Iris pigment epithelial cell (primary cell): ENCODE measurements around the gene GJC2.
A peak's percentile ranks its signal among the peaks of the same experiment; 100 is the strongest.

Source experiments
- DNase-seq: peaks from one replicate; pipeline ENCODE4 v3.0.0-alpha.2; 2011; ENCODE audit warnings: low read depth

The GJC2 gene

DNA sequence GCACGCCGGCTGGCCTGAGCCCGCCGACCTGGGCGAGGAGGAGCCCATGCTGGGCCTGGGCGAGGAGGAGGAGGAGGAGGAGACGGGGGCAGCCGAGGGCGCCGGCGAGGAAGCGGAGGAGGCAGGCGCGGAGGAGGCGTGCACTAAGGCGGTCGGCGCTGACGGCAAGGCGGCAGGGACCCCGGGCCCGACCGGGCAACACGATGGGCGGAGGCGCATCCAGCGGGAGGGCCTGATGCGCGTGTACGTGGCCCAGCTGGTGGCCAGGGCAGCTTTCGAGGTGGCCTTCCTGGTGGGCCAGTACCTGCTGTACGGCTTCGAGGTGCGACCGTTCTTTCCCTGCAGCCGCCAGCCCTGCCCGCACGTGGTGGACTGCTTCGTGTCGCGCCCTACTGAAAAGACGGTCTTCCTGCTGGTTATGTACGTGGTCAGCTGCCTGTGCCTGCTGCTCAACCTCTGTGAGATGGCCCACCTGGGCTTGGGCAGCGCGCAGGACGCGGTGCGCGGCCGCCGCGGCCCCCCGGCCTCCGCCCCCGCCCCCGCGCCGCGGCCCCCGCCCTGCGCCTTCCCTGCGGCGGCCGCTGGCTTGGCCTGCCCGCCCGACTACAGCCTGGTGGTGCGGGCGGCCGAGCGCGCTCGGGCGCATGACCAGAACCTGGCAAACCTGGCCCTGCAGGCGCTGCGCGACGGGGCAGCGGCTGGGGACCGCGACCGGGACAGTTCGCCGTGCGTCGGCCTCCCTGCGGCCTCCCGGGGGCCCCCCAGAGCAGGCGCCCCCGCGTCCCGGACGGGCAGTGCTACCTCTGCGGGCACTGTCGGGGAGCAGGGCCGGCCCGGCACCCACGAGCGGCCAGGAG lies 8.6 kb downstream of the GJC2 start:
- DNase-seq, result no peak

DNA sequence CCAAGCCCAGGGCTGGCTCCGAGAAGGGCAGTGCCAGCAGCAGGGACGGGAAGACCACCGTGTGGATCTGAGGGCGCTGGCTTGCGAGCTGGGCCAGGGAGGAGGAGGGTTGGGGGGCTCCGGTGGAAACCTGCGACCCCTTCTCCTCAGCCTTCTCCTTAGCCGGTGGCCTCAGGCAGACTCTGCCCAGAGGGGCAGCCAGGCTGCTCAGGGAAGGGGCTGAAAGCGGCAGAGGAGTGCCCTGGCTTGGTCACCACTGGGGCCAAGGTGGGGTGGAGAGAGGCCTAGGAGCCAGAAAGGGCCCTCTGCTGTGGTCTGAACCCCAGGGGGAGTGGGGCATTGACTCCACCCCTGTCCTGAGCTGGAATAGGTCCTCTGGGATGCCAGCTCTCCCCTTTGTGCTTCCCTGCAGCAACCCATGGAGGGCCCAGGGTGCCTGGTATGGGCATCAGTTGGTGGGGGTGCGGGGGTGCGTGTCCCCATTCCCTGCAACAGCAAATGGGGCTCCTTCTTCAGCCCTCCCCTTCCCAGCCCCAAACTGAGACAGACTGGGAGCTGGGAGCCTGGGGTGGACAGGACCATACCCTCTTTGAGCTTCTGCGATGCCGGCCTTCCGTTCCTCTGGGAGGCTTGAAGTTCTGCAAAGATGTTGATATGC lies 9.4 kb downstream of the GJC2 start:
- no peak for DNase-seq

DNA sequence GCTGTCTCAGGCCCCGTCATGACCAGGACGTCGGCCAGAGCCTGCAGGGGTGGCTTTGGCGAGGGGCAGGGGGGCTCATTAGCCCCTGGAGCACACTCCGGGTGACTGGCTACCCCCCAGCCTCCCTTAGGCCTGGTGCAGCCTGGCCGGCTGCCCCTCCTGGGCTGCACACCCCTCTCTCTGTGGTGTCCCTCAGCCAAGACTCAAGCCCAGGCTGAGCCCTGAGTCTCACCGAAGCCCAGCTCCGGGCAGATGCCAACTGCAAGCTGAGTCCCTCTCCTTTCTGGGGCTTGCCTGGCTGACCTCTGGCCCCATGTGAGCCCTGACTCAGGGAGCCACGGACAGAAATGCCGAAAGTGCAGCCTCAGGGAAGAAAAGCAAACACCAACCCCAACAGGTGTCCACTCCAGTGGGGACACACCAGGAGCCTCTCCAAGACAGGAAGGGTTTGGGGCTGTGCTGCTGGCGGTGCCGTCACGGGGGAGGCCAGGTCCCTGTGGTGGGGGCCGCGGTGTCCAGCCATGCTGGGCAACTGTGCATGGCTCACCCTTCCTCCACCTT lies 10.6 kb downstream of the GJC2 start:
- no peak for DNase-seq

DNA sequence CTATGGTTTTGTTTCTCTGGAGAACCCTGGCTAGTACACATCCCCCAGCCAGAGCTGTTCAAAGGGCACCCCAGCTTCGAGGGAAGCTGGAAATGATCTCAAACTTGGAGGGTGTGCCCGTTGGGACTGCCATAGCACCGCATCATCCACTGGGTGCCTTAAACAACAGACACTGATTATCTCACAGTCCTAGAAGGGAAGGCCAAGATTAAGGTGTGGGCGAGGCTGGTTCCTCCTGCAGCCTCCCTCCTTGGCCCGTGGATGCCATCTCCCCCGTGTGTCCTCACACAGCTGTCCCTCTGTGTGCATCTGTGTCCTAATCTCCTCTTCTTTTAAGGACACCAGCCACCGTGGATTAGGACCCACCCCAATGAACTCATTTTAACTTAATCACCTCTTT lies 11.6 kb downstream of the GJC2 start:
- DNase-seq, result no peak

DNA sequence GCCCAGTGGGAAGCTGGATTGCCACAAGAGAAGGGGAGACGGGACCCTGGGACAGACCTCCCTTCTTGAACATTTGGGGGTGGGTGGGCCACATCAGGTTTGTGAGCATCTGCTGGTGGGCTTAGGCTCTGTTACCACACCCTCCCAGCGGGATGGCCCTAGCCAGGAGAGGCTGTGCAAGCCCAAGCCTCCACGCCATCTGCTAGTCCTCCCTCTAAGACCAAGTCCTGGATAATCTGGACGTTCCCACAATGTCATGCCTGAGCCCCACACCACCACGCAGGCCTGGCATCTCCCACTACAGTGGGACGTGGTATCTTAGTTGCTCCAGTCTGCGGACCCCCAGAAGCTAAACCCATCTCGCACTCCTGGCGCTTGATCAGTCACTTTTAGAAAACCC lies 12.1 kb downstream of the GJC2 start:
- DNase-seq, result no peak

DNA sequence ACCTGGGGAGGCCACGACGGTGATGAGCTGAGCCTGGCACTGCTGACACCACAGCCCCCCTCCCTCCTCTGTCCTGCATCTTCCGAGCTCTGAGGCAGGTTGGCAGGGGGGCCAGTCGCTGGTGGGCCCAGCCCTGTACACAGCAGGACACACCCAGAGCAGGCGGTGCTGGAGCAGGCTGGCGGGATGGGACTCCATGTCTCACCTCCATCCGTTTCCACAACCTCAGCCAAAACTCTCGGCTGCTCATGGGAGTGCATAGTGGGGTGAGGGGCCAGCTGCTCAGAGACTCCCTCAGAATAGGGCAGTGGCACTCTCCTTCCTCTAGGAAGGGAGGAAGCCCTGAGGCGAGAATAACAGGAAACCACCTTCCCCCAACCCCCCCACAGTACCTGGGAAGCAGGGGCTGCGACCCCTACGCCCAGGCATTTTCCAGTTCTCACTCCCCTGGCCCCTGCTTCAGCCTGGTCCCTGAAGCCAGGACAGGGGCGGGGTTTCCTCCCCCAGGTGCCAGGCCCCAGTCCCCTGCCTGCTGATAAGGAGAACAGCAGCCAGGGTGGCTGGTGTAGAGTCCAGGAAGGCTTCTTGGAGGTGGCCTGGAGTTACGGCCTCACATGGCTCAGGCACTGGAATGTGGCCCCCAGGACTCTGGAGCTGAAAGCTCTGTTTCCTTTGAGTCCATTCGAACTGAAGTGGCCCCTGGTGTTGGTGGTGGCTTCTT lies 12.7 kb downstream of the GJC2 start:
- no peak for DNase-seq

DNA sequence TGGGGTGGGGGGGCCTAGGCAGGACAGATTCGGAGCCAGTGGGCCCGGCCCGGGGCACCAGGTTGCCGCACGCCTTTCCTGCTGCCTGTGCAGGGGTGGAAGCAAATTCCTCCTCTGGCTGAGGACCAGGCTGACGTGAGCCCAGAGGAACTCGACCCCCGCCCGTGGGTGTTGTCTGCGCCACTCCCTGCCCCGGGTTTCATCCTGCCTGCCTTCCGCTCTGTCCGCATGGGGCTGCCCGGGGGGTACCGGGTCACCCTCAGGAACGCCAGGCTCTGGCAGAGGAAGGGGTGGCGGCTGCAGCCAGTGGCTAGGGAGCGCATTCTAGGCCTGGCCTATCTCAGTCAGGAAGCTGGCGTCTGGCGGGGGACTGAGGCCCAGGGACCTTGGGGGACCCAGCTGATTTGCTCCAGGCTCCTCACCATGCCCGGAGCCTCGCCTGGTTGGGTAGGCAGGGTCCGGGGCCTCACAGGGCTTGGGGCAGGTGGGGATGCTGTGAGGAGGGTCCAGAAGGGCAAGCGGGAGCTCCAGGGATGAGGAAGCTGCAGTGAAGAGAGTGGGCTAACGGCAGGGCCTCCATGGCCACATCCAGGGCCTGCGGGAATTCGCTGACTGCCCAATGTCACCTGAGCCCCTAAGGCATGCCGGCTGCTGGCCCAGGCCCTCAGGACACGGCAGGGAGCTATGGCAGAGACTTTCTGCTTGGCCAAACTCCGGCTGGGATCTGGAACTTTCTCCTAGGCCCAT lies 13.4 kb downstream of the GJC2 start:
- peak; percentile 49 for DNase-seq

DNA sequence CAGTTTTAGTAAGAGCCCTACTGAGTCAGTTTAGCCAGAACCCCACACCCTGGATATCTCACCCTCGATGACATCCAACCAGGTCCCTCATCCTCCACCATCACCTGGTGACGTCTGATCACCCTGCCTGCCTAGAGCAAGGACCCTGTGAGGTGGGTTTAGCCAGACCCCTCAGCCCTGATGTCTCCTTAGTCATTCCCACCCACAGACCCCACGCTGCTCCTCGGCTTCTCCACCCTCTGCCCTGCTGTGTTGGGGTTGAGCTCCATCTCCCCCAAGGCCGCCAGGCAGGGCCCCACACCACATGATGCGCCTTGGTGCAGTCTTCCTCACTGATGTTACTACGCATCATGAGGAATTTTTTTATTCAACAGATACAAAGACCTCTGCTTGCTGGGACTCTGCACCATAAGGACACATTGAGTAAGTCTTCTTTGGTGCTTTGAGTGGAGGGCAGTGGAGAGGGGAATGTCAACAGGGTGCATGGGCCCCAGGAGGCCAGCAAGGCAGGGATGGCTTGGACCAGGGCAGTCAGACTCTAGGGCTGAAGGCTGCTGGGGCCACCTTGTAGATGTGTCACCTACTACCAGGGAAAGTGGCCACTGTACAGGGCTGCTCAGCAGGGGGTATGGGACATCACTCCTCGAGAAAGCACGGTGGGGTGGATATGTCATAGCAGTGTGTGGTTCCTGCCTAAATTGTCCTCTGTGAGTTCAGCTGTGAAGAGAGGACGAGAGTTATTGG lies 14.2 kb downstream of the GJC2 start:
- no peak for DNase-seq

DNA sequence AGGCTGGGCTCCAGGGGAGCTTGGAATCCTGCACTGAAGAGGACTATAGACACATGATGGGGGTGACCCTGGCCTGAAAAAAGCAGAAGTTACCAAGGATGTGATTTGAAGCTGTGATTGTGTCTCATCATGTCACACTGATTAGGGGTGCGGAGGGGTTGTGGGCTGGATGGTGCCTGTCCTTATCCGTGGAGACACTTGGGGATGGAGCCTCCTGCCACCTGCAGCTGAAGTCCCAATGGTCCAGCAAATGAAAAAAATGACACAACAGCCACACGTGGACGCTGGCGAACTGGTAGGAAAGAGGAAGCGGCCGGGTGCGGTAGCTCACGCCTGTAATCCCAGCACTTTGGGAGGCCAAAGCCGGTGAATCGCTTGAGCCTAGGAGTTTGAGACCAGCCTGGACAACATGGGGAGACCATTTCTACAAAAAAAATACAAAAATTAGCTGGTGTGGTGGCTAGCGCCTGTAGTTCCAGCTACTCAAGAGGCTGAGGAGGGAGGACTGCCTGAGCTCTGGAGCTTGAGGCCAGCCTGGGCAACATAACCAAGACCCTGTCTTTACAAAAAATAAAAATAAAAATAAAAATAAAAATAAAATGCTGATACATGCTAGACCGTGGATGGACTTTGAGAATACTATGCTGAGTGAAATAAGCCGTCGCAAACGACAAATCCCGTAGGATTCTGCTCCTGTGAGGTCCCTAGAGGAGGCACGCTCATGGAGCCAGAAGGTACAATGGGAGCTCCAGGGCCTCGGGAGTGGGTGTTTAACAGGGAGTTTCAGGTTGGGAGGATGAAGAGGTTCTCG lies 15.0 kb downstream of the GJC2 start:
- no peak for DNase-seq

DNA sequence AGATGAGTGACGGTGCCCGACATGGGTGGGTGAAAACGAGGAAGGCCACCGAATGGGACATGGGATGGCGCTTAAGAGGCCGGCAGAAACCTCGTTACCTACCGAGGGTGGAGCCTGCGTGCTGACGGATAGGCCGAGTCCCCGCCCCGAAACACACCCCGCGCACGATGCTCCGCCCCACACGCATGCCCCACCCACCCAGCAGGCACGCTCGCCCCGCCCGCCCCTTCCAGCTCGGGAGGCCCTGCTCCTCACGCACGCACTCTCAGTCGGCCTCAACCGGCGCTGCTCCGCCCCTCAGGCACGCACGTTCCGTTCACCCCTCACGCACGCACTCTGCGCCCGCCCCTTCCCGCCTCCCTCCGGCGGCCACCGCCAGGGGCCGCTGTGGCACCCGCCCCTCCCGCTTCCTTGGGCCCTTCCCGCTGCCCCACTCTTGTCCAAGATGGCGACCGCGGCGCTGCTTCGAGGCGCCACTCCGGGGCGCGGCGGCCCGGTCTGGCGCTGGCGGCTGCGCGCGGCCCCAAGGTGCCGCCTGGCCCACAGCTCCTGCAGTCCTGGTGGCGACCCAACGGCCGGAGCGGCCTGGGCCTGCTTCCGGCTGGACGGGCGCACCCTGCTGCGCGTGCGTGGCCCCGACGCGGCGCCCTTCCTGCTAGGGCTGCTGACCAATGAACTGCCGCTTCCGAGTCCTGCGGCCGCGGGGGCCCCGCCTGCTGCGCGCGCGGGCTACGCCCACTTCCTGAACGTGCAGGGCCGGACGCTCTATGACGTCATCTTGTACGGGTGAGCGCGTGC lies 15.8 kb downstream of the GJC2 start, which contains the start of gene IBA57:
IBA57 (plus strand) TSS at position 433 of the 798 bp plus-strand sequence; CDS start at position 446, 13 bp downstream.
- DNase-seq, result peak; percentile 99

DNA sequence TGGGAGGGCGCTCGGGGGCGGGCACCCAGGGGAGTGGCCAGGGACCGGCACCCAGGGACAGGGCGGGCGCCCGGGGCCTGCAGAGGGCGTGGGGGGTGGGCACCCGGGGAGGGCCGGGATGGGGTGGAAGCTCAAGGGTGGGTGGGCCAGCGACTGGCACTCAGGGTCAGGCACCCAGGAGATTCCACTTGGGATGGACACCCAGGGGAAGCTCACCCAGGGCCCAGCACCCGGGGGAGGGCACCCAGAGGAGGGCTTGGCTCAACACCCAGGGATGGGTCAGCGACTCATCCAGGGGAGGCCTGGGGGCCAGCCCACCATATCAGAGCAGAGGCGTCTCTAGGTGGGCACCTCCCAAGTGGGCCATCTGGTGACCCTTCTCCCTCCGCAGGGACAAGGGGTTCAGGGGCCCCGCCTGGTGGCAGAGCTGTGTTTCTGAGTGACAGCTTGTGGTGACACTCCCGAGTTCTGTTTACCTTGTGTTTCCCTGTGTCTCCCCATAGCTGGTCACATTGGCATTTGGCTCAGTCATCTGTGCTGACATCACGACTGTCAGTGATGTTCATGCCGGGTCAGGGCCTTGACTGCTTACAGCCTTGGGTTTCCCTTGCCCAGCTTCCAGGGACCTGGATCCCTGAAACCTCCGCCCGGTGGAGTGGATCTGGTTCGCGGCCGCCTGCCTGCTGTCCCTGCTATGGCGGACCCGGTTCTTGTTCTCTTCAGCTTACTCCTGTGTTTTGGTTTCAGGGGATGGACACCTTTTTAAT lies 16.6 kb downstream of the GJC2 start:
- peak; percentile 52 for DNase-seq

DNA sequence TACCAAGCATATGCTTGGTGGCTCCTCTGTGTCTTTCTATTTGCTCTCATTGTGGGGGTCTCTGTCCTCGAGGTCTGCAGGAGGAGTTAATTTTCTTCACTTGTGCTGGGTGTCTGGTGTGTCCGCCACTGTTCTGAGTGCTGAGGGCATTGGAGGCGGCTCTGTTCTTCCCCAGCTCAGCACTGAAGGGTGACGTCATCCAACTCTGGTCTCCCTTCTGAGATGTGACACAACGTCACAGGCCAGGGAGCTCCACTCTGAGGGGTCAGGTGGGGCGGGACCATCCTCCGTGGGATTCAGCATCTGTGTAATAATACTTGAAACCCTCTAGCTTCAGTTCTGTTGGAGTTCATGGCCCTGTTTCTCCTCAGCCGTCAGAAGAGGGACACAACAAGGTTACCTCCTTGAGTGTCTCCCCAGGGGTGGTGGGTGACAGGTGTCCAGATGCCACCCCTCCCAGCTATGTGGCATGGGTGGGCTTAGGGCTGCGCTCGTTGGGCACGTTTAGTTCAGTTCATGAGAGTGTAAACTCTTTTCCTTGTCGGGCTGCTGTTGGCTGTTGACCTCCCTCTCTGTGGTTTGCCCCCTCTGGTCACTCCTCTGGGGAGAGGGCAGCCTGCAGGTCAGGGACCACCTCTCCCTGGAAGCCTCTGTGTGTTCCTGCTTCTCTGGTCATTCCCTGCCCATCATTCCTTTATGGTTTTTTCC lies 19.0 kb downstream of the GJC2 start:
- no peak for DNase-seq

DNA sequence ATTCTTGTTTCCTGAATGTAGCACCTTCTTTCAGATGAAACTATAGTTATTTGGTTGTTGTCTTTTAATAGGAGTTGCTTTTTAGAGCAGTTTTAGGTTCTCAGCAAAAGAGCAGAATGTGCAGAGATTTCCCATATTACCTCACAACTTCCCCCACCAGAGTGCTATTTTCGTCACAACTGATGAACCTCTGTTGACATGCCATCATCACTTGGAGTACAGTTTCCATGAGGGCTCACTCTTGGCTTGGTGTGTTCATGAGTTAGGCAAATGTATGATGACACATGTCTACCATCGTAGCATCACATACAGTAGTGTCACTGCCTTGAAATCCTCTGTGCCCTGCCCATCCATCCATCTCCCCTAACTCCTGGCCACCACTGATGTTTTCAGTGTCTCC lies 19.6 kb downstream of the GJC2 start:
- DNase-seq, result no peak

DNA sequence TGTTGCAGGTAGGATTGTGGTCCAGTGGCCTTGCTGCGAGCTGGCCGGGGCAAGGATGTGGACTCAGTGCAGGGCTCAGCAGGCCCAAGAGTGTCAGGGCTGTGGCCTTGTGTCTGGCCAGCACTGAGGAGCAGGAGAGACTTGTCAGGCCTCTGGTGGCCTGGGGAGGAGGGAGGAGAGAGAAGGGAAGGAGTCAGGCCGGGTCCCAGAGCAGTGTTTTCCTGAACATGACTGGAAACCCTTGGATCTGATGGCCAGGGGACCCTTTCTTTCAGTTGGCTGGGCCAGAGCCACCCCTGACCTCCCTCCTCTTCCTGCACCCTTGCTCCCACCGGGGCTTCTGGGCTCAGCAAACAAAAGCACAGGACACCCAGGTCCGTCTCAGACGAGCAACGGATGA lies 20.9 kb downstream of the GJC2 start:
- DNase-seq, result no peak

DNA sequence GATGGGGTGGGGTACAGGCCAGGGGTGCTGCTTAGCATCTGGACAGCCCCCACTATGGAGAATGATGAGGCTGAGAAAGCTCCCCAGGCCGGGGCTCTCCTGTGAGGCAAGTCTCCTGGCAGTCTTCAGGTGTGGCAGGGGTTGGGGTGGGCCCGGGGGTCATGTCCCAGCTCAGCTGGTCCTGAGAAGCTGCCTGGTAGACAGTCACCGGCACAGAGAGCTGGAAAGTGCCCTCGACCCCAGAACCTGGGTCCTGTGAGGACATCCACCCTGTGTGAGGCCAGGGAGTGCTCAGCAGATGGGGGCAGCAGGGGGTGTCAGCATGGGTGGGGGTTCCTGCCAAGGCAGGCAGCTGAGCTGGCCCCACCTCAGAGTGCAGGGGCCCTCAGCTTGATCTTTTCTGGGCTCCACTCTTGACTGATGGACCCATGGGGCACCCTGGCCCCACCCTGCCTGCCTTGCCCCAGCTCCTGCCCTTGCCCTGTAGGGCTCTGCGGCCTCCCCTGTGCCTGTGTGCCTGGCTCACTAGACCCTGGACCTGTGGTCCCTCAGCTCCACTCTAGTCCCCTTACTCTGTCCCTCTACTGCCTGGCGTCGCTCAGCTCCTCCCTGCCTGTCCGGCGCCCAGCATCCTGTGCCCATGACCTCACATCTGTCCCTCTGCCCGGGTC lies 21.6 kb downstream of the GJC2 start:
- no peak for DNase-seq

DNA sequence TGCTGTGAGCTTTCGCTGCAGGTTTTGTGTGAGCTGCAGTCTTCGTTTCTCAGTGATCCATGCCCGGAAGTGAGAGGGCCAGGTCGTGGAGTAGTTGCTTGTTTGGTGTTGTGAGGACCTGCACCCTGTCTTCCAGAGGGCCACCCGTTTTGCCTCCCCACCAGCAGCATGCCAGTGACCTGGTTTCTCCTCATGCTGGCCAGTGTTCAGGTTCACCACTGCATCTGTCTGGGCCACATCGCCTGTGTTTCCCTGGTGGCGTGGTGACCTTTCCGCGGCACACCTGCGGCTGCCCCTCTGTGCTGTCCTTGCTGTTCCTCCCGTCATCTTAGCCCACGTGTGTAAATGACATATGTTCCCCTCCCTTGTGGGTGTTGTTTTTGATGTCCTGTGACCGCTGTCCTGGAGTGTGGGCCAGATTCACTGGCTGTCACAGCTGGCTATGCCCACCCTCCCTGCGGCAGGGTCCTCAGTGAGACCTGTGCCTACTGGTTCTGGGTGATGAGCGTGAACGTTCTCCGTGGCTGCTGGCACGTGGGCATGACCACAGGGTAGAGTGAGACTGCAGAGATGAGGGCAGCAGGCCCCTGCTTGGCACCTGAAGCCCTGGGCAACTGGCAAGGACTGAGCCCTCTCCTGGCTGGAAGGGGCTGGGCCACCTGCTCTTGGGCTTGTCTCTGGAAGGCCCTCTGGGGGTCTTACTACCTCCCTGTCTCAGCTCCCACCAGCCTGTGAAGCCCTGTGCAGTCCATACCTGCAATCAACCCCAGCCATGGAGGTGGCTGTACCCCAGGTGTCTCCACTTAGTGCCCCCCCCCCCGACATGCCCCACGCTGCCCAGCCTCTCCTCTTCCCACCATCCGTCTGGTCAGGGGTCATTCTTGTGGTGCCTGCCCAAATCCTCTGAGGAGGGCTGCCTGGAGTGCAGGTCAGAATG lies 23.1 kb downstream of the GJC2 start:
- DNase-seq, result no peak
